Inflammatory macrophage treated with lipopolysaccharide for 1 hour (primary cell): ENCODE results near the gene FAM81B.
"Not testable (repeated sequence)": the region's sequence is repeated elsewhere in the genome, so short reads cannot be mapped to it uniquely, and the experiment has no call there.

Source experiments
- DNase-seq, 2 donors: peaks; one replicate each; pipeline ENCODE4 v3.0.0-alpha.2; 2020 to 2022

The FAM81B gene

GRCh38 chr5:95390812-95391492, at the start of gene FAM81B:
Gene FAM81B, plus strand, starts transcription at chr5:95391366. Its CDS starts 24 bp downstream, at chr5:95391390.
- no peak for DNase-seq

GRCh38 chr5:95341444-95341843, 49.7 kb upstream of the FAM81B start:
- not testable (repeated sequence) for DNase-seq

GRCh38 chr5:95347506-95348120, 43.6 kb upstream of the FAM81B start:
- DNase-seq = no peak

- DNase-seq = no peak
These were observed 40.5 kb upstream of the FAM81B start for GRCh38 chr5:95350631-95351030.

- DNase-seq = no peak
These were observed 38.5 kb upstream of the FAM81B start for GRCh38 chr5:95352691-95353090.

- no peak for DNase-seq
These were observed 32.8 kb upstream of the FAM81B start for GRCh38 chr5:95358320-95358719.

- DNase-seq = no peak
These were observed 32.3 kb upstream of the FAM81B start for GRCh38 chr5:95358848-95359247.

GRCh38 chr5:95360667-95361066, 30.5 kb upstream of the FAM81B start:
- DNase-seq = not testable (repeated sequence)

- no peak for DNase-seq
These were observed 25.7 kb upstream of the FAM81B start for GRCh38 chr5:95365302-95366095.

GRCh38 chr5:95369782-95370181, 21.4 kb upstream of the FAM81B start:
- DNase-seq = peak in 1 of 2 donors; percentile 5

- no peak for DNase-seq
These were observed 17.1 kb upstream of the FAM81B start for GRCh38 chr5:95374061-95374460.

GRCh38 chr5:95375591-95375990, 15.6 kb upstream of the FAM81B start:
- no peak for DNase-seq

- no peak for DNase-seq
These were observed 12.0 kb upstream of the FAM81B start for GRCh38 chr5:95379133-95379532.

- no peak for DNase-seq
These were observed 11.0 kb upstream of the FAM81B start for GRCh38 chr5:95380103-95380628.

- no peak for DNase-seq
These were observed 8.4 kb upstream of the FAM81B start for GRCh38 chr5:95382801-95383200.

GRCh38 chr5:95384485-95385213, 6.5 kb upstream of the FAM81B start:
- no peak for DNase-seq

- DNase-seq = no peak
These were observed 5.8 kb upstream of the FAM81B start for GRCh38 chr5:95385334-95385733.

- not testable (repeated sequence) for DNase-seq
These were observed 799 bp downstream of the FAM81B start for GRCh38 chr5:95391965-95392364.

GRCh38 chr5:95392593-95393182, 1.5 kb downstream of the FAM81B start:
- no peak for DNase-seq

GRCh38 chr5:95393279-95393678, 2.1 kb downstream of the FAM81B start:
- no peak for DNase-seq

- no peak for DNase-seq
These were observed 7.8 kb downstream of the FAM81B start for GRCh38 chr5:95398989-95399388.

- DNase-seq = no peak
These were observed 10.5 kb downstream of the FAM81B start for GRCh38 chr5:95401626-95402025.
